Measurements from ENCODE around the gene LYRM4.

GRCh38 chr6:5213836-5214235 lies 46.9 kb downstream of the LYRM4 start:
- TF ChIP-seq GATA2 (IDR thresholded peaks at IDR 0.05; ENCODE audit: low read depth, low read length): no peak
- TF ChIP-seq GATA3 (IDR thresholded peaks at IDR 0.05; ENCODE audit: low read depth, low read length): no peak

Measured in SH-SY5Y (cell line).